Mesodermal cell (in vitro differentiated cells): ENCODE data around the gene VSTM2B.

ENCODE experiments used
- H3K27ac ChIP-seq: 2 replicates; pipeline ENCODE4 v1.7.0; 2013; ENCODE audit warnings: mild to moderate bottlenecking, low read depth, low read length, moderate library complexity; ENCODE audit not compliant: severe bottlenecking
- H3K36me3 ChIP-seq: 2 replicates; pipeline ENCODE4 v1.7.1; 2013; ENCODE audit warnings: mild to moderate bottlenecking, low read length, moderate library complexity; ENCODE audit not compliant: control insufficient read depth, insufficient read depth
- H3K4me1 ChIP-seq: one replicate; pipeline ENCODE4 v1.7.1; 2013; ENCODE audit warnings: mild to moderate bottlenecking, low read length; ENCODE audit not compliant: insufficient read depth, control insufficient read depth, poor library complexity, severe bottlenecking
- H3K4me3 ChIP-seq: 2 replicates; pipeline ENCODE4 v1.7.0; 2013; ENCODE audit warnings: low read length, control low read depth, mild to moderate bottlenecking; ENCODE audit not compliant: insufficient read depth, poor library complexity, severe bottlenecking; ENCODE audit errors: extremely low read depth
- H3K9me3 ChIP-seq: 2 replicates; pipeline ENCODE4 v1.7.1; 2013; ENCODE audit warnings: mild to moderate bottlenecking, low read length, moderate library complexity; ENCODE audit not compliant: control insufficient read depth
- WGBS, 2 experiments: methylation state at CpG; one replicate each; pipeline ENCODE4 v1.1.5; 2013; ENCODE audit warnings: missing lambda C conversion rate in 2 of 2; ENCODE audit not compliant: insufficient coverage in 2 of 2; 5-methylcytosine and 5-hydroxymethylcytosine counted together

Gene VSTM2B

DNA sequence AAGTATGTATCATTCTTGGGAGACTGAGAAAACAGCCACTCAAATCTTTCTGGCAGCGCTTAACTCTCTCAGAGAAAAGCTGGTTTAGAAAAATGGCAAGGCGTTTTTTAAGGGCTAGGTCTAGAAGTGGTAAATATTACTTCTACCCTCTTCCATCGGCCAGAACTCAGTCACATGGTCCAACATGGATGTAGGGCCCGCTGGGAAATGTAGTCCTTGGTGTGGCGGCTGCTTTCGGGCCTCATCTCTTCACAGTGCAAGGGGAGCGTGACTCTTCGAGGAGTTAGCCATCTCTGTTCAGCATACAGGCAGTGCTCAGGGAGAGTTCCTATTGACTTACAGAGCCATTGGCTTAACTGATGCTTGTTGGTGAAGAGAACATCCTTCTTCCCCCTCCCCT is 6.3 kb downstream of the VSTM2B start:
- no peak overlapping the region for H3K27ac ChIP-seq
- H3K4me3 ChIP-seq = no peak overlapping the region
- 84% methylated on average over 4 of the region's 8 CpGs; no CpG with 5 or more reads in 1 of the 2 experiments for WGBS, 2 experiments
- no peaks in the 10 kb centered on the region for H3K36me3 ChIP-seq
- no peaks in the 10 kb centered on the region for H3K9me3 ChIP-seq
- H3K4me1 ChIP-seq = no peaks in the 10 kb centered on the region

DNA sequence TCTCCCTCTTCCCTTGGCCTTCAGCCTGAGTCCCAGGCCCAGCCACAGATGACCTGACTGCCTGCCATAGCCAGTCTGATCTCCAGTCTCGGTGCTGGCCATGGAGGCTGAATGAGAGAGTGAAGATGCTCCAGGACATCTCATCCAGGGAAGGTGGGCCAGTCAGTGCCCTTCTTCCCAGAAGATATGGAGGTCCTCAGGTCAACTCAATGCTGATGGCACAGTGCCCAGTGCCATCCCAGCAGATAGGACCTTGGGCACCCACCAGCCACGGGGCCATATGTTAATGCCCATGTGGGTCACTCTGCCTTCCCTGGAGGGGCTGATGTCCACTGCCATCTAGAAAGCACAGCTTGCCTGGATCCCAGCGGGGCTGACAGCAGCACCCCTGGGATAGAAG is 7.2 kb downstream of the VSTM2B start:
- H3K9me3 ChIP-seq = no peaks in the 10 kb centered on the region
- H3K27ac ChIP-seq = no peak overlapping the region
- no peaks in the 10 kb centered on the region for H3K4me1 ChIP-seq
- no peaks in the 10 kb centered on the region for H3K36me3 ChIP-seq
- no peak overlapping the region for H3K4me3 ChIP-seq
- WGBS, 2 experiments = 80 to 98% methylated on average over 3 of the region's 3 CpGs

DNA sequence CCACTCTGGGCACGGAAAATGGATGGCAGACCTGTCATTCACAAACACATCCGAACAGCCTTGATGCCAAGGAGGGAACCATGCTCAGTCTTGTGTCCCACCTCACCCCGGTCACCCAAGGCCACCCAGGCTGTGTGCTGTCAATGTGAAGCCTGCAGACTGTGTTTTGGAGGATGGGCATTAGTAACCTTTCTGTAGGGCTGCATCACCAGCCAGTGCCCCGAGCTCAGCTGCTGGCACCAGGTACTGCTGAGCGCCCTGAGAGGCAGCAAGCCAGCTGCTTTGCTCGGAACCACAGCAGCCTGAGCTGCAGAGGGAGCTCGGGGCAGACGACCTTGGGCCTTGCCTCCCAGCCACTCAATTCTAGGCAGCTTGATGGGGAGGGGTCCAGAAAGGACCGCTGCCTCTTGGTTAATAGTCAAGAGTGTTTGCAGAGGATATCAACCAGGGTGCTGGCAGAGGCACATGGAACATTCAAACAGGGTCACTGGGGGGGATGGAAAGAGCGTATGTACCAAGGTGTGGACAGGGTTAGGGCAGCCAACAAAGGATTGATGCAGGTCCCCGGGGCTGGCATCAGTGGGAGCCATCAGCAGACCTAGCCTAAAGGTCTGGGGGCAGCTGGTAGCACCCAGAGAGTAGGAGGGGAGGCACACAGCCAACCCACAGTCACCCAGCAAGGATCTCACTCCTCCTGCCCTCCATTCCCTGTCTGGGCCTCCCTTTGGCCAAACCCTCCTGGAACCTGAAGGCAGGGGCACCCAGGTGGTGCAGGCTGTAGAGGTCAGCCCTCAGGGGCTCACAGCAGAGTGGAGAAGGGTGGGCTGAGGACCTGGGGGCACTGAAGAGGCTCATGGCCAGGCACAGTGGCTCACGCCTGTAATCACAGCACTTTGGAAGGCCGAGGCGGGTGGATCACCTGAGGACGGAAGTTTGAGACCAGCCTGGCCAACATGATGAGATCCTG is 8.1 kb downstream of the VSTM2B start:
- Histone ChIP-seq H3K36me3 (no peaks in the 10 kb centered on the region), H3K4me1 (no peaks in the 10 kb centered on the region), H3K27ac (no peak overlapping the region), H3K4me3 (no peak overlapping the region), H3K9me3 (no peaks in the 10 kb centered on the region)
- WGBS, 2 experiments = 75 to 88% methylated on average over 14 of the region's 15 CpGs

DNA sequence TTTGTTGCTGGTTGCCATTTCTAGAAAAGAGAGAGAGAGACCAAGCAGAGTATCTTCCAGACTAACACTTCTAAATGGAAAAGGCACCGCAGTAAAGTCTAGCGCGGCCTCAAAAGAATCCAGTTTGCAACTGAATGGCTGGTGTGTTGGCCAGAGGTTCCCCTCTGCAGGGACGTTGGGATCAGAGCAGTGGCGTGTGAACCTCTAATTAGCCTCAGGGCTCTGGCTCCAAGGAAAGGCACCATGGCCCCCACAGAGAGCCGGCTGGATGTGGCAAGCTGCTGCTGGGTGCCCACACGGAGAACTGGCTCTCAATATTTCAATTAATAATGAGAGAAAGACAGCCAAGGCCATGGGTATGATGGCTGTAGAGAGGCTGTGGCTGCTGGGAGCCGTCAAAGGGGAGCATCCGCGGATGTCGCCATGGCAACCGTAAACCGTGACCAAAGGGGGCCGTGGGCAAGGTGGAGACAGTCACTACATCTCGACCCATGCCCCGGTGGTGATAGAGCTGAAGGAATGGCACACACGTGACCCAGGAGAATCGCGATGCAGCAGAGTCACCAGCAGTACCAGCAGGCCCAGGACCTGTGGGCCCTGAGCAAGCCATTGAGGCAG is 9.5 kb downstream of the VSTM2B start:
- H3K27ac ChIP-seq = no peak overlapping the region
- no peak overlapping the region for H3K4me3 ChIP-seq
- H3K4me1 ChIP-seq = no peaks in the 10 kb centered on the region
- H3K9me3 ChIP-seq = no peaks in the 10 kb centered on the region
- H3K36me3 ChIP-seq = no peaks in the 10 kb centered on the region
- WGBS, 2 experiments = 64 to 65% methylated on average over 14 of the region's 19 CpGs

DNA sequence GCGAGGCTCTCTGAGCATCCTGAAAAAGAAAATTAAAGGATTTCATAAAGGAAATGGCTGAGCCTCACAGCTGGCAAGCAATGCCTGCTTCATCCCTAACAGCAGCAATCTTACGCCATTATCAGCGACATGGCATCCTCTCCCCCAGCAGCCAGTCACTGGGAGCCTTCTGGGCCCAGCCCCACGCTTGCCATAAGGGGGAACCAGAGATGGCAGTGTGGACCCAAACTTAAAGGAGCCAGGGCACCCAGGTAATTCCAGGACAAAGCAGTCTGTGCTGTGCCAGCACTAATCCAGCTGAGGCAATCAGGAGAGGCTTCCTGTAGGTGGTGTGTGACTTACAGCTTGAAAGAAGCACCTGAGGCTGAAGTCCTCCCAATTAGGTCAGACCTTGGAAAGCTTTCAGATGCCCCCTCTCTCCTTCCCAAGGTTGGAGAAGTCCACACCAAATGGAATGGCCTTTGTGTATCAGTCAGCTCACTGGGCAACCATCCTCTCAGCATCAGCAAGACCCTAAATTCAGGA is 10.3 kb downstream of the VSTM2B start:
- Histone ChIP-seq H3K36me3 (no peaks in the 10 kb centered on the region), H3K9me3 (no peaks in the 10 kb centered on the region), H3K4me1 (no peaks in the 10 kb centered on the region), H3K27ac (no peak overlapping the region), H3K4me3 (no peak overlapping the region)
- WGBS, 2 experiments = 78 to 92% methylated on average over 3 to 4 of the region's 4 CpGs

DNA sequence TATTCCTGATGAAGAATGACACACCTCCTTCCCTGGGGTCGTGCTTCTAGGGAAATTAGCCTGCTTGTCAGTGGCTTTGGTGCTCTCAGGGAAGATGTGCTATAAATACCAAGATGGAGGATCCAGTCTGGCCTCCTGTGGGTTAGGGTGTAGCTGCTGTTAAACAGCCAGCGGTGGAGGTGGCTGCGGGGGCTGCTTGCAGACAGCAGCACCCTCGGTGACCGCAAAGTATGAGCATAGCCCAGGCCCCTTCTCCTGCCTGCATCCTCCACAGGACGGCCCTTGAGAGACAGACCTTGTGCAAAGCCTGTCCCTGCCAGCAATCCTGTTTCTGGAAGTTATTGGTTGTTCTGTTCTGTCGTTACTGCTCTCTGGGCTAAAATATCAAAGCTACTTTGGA is 11.4 kb downstream of the VSTM2B start:
- no peak overlapping the region for H3K4me3 ChIP-seq
- H3K4me1 ChIP-seq = no peaks in the 10 kb centered on the region
- no peaks in the 10 kb centered on the region for H3K36me3 ChIP-seq
- WGBS, 2 experiments = 83 to 85% methylated on average over 5 to 6 of the region's 7 CpGs
- no peaks in the 10 kb centered on the region for H3K9me3 ChIP-seq
- no peak overlapping the region for H3K27ac ChIP-seq

DNA sequence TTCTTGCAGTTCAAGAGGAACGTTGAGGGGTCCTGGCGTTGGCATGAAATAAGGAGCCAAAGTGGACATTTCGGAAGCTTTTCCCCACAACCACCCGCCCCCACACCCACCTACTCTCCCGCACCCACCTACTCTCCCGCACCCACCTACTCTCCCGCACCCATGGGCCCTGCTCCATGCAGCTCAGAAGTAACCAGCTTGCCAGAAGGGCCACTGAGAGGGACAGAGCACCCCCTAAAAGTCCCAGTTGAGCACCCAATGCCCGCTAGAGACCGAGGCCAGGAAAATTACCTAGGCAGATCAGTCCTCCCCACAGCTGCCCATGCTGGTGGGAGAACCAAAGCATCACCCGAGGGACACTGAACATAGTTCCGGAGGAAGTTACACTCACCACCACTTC is 11.8 kb downstream of the VSTM2B start:
- no peaks in the 10 kb centered on the region for H3K4me1 ChIP-seq
- H3K9me3 ChIP-seq = no peaks in the 10 kb centered on the region
- no peak overlapping the region for H3K27ac ChIP-seq
- no peak overlapping the region for H3K4me3 ChIP-seq
- WGBS, 2 experiments = 95 to 96% methylated on average over 4 to 9 of the region's 11 CpGs
- H3K36me3 ChIP-seq = no peaks in the 10 kb centered on the region

DNA sequence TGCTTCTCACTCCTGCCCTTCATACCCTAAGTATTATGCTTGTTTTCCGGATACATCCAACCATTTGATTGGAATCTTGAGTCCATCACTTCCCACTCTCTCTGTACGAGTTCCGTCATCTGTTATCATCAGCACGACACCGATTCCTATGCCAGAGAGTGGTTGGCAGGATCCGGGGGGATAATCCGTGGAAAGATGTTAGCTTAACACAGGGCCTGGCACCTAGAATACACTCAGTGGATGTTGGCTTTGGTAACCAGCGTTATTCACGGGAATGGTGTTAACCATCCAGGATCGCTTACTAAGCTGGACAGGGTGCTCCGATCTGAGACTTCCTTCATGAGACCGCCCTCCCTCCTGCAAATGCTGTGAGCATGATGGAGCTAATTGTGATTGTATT is 12.4 kb downstream of the VSTM2B start:
- no peaks in the 10 kb centered on the region for H3K4me1 ChIP-seq
- H3K9me3 ChIP-seq = no peaks in the 10 kb centered on the region
- no peaks in the 10 kb centered on the region for H3K36me3 ChIP-seq
- 91 to 95% methylated on average over 9 to 12 of the region's 12 CpGs for WGBS, 2 experiments
- H3K27ac ChIP-seq = no peak overlapping the region
- no peak overlapping the region for H3K4me3 ChIP-seq

DNA sequence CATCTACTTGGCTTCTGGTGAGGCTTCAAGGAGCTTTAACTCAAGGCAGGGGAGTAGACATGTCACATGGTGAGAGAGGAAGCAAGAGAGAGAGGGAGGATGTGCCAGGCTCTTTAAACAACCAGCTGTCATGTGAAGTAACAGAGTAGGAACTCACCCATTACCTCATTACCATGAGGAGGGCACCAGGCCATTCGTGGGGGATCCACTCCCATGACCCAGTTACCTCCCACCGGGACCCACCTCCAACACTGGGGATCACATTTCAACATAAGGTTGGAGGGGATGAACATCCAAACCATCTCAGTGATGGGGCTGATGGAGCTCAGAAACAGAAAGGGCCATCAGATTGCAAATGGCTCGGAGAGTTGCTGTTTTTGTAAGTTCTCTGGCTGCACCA is 12.9 kb downstream of the VSTM2B start:
- Histone ChIP-seq H3K27ac (no peak overlapping the region), H3K9me3 (no peaks in the 10 kb centered on the region), H3K4me1 (no peaks in the 10 kb centered on the region), H3K4me3 (no peak overlapping the region), H3K36me3 (no peaks in the 10 kb centered on the region)
- WGBS, 2 experiments = 89 to 100% methylated on average over 1 of the region's 3 CpGs

DNA sequence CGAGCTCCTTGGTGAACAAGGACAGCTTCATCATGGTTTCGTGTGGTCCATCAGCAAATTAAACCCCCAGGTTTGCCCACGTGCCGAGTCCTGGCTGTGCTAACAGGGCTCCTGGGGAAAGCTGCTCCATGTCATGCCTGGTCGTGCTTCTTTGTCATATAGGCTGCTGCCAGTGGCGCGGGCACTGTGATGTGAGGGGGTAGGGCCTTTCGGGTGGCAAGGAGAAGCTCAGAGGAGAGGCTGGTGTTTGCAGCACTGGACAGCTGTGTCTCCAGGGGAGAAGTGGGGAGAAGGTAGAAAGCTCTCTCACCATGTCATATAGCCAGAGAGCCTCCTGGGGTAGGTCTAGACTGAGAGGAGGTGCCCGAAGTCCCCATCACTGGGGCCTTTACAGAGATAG is 13.3 kb downstream of the VSTM2B start:
- Histone ChIP-seq H3K9me3 (no peaks in the 10 kb centered on the region), H3K4me1 (no peaks in the 10 kb centered on the region), H3K27ac (no peak overlapping the region), H3K36me3 (no peaks in the 10 kb centered on the region), H3K4me3 (no peak overlapping the region)
- 85 to 87% methylated on average over 6 to 9 of the region's 9 CpGs for WGBS, 2 experiments

DNA sequence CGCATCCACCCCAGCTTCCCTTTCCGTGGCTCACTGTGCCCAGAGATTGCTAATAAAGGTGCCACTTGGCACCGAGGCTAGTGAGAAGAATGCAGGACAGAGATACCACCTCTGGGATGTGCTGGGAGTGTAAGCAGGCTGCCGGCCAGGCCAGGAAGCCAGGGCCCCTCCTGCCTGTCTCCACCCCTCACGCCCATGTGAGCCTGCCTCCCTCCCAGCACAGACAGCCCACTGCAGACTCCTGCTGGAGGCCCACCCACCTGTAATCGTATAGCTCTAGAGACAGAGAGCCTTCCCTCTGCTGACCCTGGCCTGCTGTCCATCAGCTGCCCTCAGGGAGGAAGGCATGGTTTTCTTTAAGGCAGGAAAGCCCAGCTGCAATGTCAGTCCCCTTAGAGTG is 13.9 kb downstream of the VSTM2B start:
- WGBS, 2 experiments = 40 to 58% methylated on average over 1 to 4 of the region's 6 CpGs
- Histone ChIP-seq H3K27ac (no peak overlapping the region), H3K4me3 (no peak overlapping the region), H3K4me1 (no peaks in the 10 kb centered on the region), H3K9me3 (no peaks in the 10 kb centered on the region), H3K36me3 (no peaks in the 10 kb centered on the region)
